ENCODE data around the gene KRTAP9-9. TPM values are rescaled to one million over a fixed set of nuclear protein-coding genes. Genes with fewer than 3 reads are reported as not detected.
"Not testable (repeated sequence)": the region's sequence is repeated elsewhere in the genome, so short reads cannot be mapped to it uniquely, and the experiment has no call there.

The KRTAP9-9 gene
- total RNA-seq, 1 donor from 2014 or later = not detected

DNA sequence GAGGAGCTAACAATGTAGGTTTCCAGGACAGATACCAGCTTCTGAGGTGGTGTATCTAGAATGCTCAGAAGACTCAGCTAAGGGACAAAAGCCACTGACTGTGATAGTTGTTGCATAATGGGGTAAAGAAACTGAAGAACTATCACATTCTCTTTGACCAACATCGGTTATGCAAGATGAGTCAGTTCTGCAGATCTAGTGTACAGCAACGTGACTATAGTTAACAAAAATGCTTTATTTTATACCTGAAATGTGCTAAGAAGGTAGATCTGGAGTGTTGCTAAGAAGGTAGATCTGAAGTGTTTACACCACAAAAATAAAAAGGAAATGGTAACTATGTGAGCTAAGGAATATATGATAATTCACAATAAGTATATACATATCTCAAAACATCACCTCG lies 12.5 kb downstream of the KRTAP9-9 start:
- no peaks in the 10 kb centered on the region for H3K27me3 ChIP-seq
- no peaks in the 10 kb centered on the region for H3K9me3 ChIP-seq
- no peaks in the 10 kb centered on the region for H3K36me3 ChIP-seq
- TF ChIP-seq, protein P1, sequence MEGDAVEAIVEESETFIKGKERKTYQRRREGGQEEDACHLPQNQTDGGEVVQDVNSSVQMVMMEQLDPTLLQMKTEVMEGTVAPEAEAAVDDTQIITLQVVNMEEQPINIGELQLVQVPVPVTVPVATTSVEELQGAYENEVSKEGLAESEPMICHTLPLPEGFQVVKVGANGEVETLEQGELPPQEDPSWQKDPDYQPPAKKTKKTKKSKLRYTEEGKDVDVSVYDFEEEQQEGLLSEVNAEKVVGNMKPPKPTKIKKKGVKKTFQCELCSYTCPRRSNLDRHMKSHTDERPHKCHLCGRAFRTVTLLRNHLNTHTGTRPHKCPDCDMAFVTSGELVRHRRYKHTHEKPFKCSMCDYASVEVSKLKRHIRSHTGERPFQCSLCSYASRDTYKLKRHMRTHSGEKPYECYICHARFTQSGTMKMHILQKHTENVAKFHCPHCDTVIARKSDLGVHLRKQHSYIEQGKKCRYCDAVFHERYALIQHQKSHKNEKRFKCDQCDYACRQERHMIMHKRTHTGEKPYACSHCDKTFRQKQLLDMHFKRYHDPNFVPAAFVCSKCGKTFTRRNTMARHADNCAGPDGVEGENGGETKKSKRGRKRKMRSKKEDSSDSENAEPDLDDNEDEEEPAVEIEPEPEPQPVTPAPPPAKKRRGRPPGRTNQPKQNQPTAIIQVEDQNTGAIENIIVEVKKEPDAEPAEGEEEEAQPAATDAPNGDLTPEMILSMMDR (IDR thresholded peaks at IDR 0.05) = no peak
- H3K27ac ChIP-seq = no peak overlapping the region
- no peak overlapping the region for H3K4me3 ChIP-seq
- no peak for DNase-seq (ENCODE audit: low spot score in 2 of 2)
- H3K4me1 ChIP-seq = no peaks in the 10 kb centered on the region
- intact Hi-C loops (cut with DNase I) = no loop called here

DNA sequence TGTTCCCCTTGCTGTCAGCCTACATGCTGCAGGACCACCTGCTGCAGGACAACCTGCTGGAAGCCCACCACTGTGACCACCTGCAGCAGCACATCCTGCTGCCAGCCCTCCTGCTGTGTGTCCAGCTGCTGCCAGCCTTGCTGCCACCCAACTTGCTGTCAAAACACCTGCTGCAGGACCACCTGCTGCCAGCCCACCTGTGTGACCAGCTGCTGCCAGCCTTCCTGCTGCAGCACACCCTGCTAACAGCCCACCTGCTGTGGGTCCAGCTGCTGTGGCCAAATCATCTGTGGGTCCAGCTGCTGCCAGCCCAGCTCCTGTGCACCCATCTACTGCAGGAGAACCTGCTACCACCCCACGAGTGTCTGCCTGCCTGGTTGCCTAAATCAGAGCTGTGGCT lies 16.1 kb downstream of the KRTAP9-9 start:
- H3K27me3 ChIP-seq; H3K9me3 ChIP-seq; H3K36me3 ChIP-seq; H3K27ac ChIP-seq; DNase-seq (ENCODE audit: low spot score in 2 of 2); H3K4me1 ChIP-seq; intact Hi-C loops (cut with DNase I); H3K4me3 ChIP-seq: not testable (repeated sequence)

DNA sequence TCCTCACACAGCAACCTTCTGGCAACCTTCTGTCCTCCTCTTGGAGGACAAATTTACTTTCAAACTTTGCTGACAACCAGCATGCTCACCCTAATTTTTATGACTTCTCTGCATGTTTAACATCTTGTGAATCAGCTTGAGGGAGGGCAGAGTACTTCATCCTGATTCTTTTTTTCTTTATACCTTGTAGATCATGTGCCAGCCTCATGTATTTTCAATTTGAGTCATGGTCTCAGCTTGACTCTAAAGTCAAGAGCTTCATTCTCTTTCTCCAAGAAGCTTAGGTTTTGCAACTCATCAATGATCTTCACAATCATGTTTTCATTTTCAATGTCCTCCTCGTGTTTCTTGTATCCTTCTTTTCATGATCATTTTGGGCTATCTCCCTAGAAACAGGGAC lies 16.7 kb downstream of the KRTAP9-9 start:
- Histone ChIP-seq H3K4me1 (no peaks in the 10 kb centered on the region), H3K36me3 (no peaks in the 10 kb centered on the region), H3K27me3 (no peaks in the 10 kb centered on the region), H3K9me3 (no peaks in the 10 kb centered on the region), H3K27ac (no peak overlapping the region), H3K4me3 (no peak overlapping the region)
- TF ChIP-seq, protein P1 (IDR thresholded peaks at IDR 0.05) = no peak
- no peak for DNase-seq (ENCODE audit: low spot score in 2 of 2)
- intact Hi-C loops (cut with DNase I) = no loop called here

DNA sequence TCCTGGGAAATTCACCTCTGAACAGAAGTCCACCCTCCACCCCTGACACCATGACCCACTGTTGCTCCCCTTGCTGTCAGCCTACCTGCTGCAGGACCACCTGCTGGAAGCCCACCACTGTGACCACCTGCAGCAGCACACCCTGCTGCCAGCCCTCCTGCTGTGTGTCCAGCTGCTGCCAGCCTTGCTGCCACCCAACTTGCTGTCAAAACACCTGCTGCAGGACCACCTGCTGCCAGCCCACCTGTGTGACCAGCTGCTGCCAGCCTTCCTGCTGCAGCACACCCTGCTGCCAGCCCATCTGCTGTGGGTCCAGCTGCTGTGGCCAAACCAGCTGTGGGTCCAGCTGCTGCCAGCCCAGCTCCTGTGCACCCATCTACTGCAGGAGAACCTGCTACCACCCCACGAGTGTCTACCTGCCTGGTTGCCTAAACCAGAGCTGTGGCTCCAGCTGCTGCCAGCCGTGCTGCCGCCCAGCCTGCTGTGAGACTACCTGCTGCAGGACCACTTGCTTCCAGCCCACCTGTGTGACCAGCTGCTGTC lies 20.5 kb downstream of the KRTAP9-9 start, which contains the start of gene KRTAP9-7:
TSS of gene KRTAP9-7 (plus strand) at position 51 of the 543 bp plus-strand sequence. CDS start at position 51, 0 bp downstream.
- H3K4me3 ChIP-seq; H3K4me1 ChIP-seq; H3K36me3 ChIP-seq; intact Hi-C loops (cut with DNase I); H3K27me3 ChIP-seq; H3K9me3 ChIP-seq; H3K27ac ChIP-seq; DNase-seq (ENCODE audit: low spot score in 2 of 2): not testable (repeated sequence)

DNA sequence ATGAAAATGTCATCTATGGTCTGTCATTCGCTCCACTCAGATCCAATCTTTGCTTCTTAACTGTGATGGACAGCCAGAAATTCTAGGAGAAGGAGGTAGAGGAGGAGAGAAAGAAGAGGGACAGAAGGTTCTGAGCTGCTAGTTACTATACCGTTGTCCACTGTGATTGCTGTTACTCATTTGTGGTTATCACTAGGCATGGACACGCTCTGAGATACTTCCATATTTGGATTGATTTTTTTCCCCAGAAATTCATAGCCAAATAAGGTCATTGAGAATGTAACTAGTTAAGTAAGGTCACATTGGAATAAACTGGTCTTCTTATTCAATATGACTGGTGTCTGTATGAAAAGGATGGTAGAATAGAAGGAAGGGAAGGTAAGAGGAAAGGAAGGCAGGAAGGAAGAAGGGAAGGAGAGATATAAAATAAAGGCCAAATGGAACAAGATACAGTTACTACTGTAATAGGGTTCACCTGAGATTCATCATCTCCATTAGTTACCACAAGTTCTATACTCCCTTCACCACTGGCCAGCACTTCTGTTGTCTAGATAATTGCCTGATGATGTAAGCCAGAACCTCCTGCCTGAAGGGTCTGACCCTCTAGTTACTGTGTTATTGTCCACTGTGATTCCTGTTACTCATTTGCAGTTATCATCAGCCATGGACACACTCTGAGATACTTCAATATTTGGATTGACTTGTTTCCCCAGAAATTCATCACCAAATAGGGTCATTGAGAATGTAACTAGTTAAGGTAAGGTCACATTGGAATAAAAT lies 23.2 kb downstream of the KRTAP9-9 start:
- H3K36me3 ChIP-seq = no peaks in the 10 kb centered on the region
- TF ChIP-seq, protein P1 (IDR thresholded peaks at IDR 0.05) = no peak
- intact Hi-C loops (cut with DNase I) = no loop called here
- no peaks in the 10 kb centered on the region for H3K27me3 ChIP-seq
- no peak overlapping the region for H3K27ac ChIP-seq
- no peak for DNase-seq (ENCODE audit: low spot score in 2 of 2)
- no peaks in the 10 kb centered on the region for H3K9me3 ChIP-seq
- no peak overlapping the region for H3K4me3 ChIP-seq
- H3K4me1 ChIP-seq = no peaks in the 10 kb centered on the region

DNA sequence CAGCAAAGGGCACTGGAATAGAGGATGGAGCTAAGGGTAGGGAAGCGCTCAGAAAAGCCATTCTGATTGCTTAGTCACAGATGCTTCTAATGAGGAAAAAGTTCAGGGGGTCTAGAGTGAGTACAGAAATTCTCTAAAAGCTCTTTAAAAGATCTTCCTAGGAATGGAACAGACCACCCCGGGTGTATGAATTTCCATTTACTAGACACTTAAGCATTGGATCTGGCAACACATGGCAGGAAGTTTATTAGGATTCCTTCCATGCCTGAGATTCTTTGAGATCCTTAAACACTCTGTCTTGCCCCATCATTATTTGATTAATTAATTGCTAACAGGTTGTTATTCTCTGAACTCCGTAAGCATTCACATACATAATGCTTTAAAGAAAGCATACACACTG lies 28.9 kb downstream of the KRTAP9-9 start:
- intact Hi-C loops (cut with DNase I) = no loop called here
- DNase-seq (ENCODE audit: low spot score in 2 of 2) = no peak

More for the DNA sequence above, 28.9 kb downstream of the KRTAP9-9 start:
- Histone ChIP-seq H3K4me3 (no peak overlapping the region), H3K4me1 (no peaks in the 10 kb centered on the region), H3K27me3 (no peaks in the 10 kb centered on the region), H3K9me3 (no peaks in the 10 kb centered on the region), H3K36me3 (no peaks in the 10 kb centered on the region), H3K27ac (no peak overlapping the region)
- TF ChIP-seq, protein P1 (IDR thresholded peaks at IDR 0.05) = no peak

Measured in ascending aorta (tissue), 2 donors.